HL-60 (cell line): ENCODE results near the gene CDC42EP1.
A peak's percentile ranks its signal among the peaks of the same experiment; 100 is the strongest.
"Not testable (repeated sequence)": the region's sequence is repeated elsewhere in the genome, so short reads cannot be mapped to it uniquely, and the experiment has no call there.

Source experiments
- DNase-seq, 2 experiments: peaks; one replicate each; pipeline ENCODE4 v3.0.0-alpha.2; 2010 to 2020; ENCODE audit warnings: low read depth in 1 of 2, low spot score in 1 of 2
- H3K27ac ChIP-seq: fragments of 250-450 bp; sonication (Bioruptor Pico); replicated peaks from 2 replicates; pipeline ENCODE4 v1.5.1; 2020; ENCODE audit warnings: mild to moderate bottlenecking, moderate library complexity
- H3K27me3 ChIP-seq: fragments of 250-450 bp; sonication (Bioruptor Pico); 2 replicates; pipeline ENCODE4 v1.5.1; 2021; ENCODE audit warnings: mild to moderate bottlenecking, moderate library complexity; ENCODE audit not compliant: insufficient read depth, poor library complexity, severe bottlenecking
- H3K4me3 ChIP-seq: replicated peaks from 2 replicates; pipeline ENCODE4 v1.5.1; 2011; ENCODE audit warnings: mild to moderate bottlenecking, control low read depth, low read length; ENCODE audit not compliant: insufficient read depth
- GABPA ChIP-seq: IDR thresholded peaks from 2 replicates; pipeline ENCODE4 v1.6.1; 2012; ENCODE audit warnings: low read depth
- POLR2AphosphoS5 ChIP-seq: IDR thresholded peaks from 2 replicates; pipeline ENCODE4 v1.6.1; 2012; ENCODE audit warnings: low read depth
- SPI1 ChIP-seq: IDR thresholded peaks from 2 replicates; pipeline ENCODE4 v1.6.1; 2012; ENCODE audit warnings: low read depth, mild to moderate bottlenecking, borderline replicate concordance
- TF ChIP-seq, protein P1 (sequence below): IDR thresholded peaks from 2 replicates; pipeline ENCODE4 v1.6.1; 2012; ENCODE audit warnings: low read depth; ENCODE audit not compliant: insufficient replicate concordance
- TF ChIP-seq, protein P2 (sequence below): IDR thresholded peaks from one replicate; pipeline ENCODE4 v1.5.1; 2011; ENCODE audit warnings: low read length, control low read depth, inconsistent platforms; ENCODE audit not compliant: insufficient read depth

The CDC42EP1 gene

DNA sequence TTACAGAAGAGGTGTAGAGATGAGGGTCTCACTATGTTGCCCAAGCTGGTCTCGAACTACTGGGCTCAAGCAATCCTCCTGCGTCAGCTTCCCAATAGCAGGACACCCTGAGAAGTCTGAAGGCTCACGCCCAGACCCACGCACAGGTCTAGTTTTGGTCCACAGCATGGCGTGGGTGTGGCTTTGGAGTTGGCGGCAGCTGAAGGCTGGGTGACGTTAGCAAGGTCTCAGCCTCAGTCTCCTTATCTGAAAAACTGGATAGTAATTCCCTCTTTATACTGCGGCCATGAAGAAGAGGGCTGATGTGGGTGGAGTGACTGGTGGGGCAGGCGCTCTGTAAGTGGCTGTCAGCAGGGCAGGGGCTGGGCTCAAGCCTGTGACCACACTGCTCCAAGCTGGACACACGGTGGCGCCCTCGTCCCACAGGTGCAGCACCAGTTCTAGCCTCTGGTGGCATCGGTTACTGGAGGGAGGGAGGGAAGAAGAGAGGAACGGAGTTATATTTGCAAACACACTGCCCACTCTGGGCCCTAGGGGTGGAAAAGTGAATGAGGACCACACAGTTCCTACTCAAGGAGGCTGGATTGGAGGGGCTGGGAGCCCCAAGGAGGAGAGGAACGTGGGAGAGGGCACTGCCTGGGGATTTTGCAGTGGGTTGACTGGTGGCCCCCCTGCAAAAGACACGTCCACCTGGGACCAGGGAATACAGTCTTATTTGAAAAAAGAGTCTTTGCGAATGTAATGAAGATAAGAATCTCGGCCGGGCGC, 21.5 kb upstream of the CDC42EP1 start:
- no peak for TF ChIP-seq POLR2AphosphoS5
- TF ChIP-seq, protein P1, sequence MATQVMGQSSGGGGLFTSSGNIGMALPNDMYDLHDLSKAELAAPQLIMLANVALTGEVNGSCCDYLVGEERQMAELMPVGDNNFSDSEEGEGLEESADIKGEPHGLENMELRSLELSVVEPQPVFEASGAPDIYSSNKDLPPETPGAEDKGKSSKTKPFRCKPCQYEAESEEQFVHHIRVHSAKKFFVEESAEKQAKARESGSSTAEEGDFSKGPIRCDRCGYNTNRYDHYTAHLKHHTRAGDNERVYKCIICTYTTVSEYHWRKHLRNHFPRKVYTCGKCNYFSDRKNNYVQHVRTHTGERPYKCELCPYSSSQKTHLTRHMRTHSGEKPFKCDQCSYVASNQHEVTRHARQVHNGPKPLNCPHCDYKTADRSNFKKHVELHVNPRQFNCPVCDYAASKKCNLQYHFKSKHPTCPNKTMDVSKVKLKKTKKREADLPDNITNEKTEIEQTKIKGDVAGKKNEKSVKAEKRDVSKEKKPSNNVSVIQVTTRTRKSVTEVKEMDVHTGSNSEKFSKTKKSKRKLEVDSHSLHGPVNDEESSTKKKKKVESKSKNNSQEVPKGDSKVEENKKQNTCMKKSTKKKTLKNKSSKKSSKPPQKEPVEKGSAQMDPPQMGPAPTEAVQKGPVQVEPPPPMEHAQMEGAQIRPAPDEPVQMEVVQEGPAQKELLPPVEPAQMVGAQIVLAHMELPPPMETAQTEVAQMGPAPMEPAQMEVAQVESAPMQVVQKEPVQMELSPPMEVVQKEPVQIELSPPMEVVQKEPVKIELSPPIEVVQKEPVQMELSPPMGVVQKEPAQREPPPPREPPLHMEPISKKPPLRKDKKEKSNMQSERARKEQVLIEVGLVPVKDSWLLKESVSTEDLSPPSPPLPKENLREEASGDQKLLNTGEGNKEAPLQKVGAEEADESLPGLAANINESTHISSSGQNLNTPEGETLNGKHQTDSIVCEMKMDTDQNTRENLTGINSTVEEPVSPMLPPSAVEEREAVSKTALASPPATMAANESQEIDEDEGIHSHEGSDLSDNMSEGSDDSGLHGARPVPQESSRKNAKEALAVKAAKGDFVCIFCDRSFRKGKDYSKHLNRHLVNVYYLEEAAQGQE = no peak
- no peak for TF ChIP-seq SPI1
- TF ChIP-seq, protein P2, sequence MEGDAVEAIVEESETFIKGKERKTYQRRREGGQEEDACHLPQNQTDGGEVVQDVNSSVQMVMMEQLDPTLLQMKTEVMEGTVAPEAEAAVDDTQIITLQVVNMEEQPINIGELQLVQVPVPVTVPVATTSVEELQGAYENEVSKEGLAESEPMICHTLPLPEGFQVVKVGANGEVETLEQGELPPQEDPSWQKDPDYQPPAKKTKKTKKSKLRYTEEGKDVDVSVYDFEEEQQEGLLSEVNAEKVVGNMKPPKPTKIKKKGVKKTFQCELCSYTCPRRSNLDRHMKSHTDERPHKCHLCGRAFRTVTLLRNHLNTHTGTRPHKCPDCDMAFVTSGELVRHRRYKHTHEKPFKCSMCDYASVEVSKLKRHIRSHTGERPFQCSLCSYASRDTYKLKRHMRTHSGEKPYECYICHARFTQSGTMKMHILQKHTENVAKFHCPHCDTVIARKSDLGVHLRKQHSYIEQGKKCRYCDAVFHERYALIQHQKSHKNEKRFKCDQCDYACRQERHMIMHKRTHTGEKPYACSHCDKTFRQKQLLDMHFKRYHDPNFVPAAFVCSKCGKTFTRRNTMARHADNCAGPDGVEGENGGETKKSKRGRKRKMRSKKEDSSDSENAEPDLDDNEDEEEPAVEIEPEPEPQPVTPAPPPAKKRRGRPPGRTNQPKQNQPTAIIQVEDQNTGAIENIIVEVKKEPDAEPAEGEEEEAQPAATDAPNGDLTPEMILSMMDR = peak; percentile 95
- no peak for TF ChIP-seq GABPA
- Histone ChIP-seq H3K4me3 (no peak overlapping the region), H3K27me3 (no peaks in the 10 kb centered on the region), H3K27ac (no peak overlapping the region)
- DNase-seq = peak; percentile 87 to 94

DNA sequence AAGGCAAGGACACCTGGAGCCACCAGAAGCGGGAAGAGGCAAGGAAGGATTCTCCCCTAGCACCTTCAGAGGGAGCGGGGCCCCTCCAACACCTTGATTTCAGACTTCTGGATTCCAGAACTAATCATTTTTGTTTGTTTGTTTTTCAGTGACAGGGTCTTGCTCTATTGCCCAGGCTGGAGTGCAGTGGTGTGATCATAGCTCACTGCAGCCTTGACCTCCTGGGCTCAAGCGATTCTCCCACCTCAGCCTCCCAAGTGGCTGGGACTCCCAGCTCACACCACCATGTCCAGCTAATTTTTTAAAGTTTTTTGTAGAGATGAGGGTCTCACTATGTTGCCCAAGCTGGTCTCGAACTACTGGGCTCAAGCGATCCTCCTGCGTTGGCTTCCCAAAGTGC, 20.5 kb upstream of the CDC42EP1 start:
- DNase-seq, H3K4me3 ChIP-seq, H3K27me3 ChIP-seq, H3K27ac ChIP-seq: not testable (repeated sequence)

DNA sequence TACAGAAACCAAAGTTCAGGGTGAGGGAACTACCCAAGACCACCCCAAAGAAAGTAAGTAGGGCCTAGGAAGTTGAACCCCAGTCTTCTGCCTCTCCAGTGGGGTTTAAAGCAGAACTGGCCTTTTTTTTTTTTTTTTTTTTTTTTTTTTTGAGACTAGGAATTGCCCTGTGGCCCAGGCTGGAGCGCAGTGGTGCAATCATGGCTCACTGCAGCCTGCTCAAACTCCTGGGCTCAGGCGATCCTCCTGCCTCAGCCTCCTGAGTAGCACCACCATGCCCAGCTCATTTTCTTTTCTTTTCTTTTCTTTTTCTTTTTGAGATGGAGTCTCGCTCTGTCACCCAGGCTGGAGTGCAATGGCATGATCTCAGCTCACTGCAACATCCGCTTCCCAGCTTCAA, 17.9 kb upstream of the CDC42EP1 start:
- DNase-seq, H3K27me3 ChIP-seq, H3K4me3 ChIP-seq, H3K27ac ChIP-seq: not testable (repeated sequence)

DNA sequence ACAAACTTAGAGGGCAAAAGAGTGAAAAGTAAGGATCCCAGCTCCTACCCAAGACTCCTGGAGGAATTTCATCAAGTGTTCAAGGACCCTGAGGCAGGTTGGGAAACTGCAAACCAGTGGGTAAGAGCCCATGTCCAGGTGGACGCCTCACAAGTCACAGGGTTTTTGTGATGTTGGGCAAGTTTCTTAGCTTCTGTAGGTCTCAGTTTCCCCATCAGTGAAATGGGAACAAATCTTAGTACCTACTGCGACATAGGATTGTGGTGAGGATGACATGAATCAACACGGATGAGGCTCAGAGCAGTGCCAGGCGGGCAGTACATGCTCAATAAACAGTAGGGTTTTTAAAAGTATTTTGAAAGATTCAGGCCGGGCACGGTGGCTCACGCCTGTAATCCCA, 17.3 kb upstream of the CDC42EP1 start:
- Histone ChIP-seq H3K27ac (no peak overlapping the region), H3K4me3 (no peak overlapping the region), H3K27me3 (no peaks in the 10 kb centered on the region)
- TF ChIP-seq, protein P1 = no peak
- no peak for TF ChIP-seq POLR2AphosphoS5
- no peak for TF ChIP-seq SPI1
- no peak for TF ChIP-seq GABPA
- TF ChIP-seq, protein P2 = no peak
- no peak for DNase-seq
